Measurements from ENCODE around the gene PLET1.

DNA sequence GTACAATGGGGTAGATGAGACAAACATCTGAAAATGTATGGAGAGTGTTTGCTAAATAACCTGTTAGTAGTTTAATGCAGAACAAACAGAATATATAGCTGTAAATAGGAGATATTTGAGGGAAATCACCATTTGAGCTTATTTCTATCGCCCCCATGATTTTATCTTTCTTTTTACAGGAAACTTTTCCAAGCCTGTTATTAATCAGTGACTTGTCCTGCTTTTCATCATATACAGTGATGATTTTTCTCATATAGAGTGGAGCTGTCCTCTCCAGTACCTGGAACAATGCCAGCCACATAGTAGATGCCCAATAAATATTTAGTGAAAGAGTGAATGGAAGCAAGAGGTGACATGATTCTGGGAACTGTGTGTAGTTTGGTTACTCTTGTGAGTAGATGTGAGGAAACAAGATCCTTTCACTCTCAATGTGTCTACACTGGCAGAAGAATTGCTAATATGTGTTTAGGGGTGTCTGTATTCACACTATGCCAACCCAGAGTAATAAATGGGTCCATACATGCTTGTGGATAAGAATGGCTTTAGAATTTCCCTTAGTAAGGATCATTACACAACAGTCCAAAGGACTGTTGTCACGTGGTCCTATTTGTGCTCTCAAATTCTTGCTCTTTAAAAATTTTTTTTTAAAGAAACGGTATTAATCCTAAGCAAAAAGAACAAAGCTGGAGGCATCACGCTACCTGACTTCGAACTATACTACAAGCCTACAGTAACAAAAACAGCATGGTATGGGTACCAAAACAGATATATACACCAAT, 36.7 kb downstream of the PLET1 start:
- TF ChIP-seq, protein P1, sequence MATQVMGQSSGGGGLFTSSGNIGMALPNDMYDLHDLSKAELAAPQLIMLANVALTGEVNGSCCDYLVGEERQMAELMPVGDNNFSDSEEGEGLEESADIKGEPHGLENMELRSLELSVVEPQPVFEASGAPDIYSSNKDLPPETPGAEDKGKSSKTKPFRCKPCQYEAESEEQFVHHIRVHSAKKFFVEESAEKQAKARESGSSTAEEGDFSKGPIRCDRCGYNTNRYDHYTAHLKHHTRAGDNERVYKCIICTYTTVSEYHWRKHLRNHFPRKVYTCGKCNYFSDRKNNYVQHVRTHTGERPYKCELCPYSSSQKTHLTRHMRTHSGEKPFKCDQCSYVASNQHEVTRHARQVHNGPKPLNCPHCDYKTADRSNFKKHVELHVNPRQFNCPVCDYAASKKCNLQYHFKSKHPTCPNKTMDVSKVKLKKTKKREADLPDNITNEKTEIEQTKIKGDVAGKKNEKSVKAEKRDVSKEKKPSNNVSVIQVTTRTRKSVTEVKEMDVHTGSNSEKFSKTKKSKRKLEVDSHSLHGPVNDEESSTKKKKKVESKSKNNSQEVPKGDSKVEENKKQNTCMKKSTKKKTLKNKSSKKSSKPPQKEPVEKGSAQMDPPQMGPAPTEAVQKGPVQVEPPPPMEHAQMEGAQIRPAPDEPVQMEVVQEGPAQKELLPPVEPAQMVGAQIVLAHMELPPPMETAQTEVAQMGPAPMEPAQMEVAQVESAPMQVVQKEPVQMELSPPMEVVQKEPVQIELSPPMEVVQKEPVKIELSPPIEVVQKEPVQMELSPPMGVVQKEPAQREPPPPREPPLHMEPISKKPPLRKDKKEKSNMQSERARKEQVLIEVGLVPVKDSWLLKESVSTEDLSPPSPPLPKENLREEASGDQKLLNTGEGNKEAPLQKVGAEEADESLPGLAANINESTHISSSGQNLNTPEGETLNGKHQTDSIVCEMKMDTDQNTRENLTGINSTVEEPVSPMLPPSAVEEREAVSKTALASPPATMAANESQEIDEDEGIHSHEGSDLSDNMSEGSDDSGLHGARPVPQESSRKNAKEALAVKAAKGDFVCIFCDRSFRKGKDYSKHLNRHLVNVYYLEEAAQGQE (IDR thresholded peaks at IDR 0.05), result no peak
- TF ChIP-seq, protein P2, sequence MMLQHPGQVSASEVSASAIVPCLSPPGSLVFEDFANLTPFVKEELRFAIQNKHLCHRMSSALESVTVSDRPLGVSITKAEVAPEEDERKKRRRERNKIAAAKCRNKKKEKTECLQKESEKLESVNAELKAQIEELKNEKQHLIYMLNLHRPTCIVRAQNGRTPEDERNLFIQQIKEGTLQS (IDR thresholded peaks at IDR 0.05), result no peak
- TF ChIP-seq, protein P3, sequence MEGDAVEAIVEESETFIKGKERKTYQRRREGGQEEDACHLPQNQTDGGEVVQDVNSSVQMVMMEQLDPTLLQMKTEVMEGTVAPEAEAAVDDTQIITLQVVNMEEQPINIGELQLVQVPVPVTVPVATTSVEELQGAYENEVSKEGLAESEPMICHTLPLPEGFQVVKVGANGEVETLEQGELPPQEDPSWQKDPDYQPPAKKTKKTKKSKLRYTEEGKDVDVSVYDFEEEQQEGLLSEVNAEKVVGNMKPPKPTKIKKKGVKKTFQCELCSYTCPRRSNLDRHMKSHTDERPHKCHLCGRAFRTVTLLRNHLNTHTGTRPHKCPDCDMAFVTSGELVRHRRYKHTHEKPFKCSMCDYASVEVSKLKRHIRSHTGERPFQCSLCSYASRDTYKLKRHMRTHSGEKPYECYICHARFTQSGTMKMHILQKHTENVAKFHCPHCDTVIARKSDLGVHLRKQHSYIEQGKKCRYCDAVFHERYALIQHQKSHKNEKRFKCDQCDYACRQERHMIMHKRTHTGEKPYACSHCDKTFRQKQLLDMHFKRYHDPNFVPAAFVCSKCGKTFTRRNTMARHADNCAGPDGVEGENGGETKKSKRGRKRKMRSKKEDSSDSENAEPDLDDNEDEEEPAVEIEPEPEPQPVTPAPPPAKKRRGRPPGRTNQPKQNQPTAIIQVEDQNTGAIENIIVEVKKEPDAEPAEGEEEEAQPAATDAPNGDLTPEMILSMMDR (IDR thresholded peaks at IDR 0.05; ENCODE audit: low read depth, low read length, missing input control), result no peak
- no peak for TF ChIP-seq TAF1 (conservative IDR thresholded peaks at IDR 0.05)
- TF ChIP-seq, protein P4, sequence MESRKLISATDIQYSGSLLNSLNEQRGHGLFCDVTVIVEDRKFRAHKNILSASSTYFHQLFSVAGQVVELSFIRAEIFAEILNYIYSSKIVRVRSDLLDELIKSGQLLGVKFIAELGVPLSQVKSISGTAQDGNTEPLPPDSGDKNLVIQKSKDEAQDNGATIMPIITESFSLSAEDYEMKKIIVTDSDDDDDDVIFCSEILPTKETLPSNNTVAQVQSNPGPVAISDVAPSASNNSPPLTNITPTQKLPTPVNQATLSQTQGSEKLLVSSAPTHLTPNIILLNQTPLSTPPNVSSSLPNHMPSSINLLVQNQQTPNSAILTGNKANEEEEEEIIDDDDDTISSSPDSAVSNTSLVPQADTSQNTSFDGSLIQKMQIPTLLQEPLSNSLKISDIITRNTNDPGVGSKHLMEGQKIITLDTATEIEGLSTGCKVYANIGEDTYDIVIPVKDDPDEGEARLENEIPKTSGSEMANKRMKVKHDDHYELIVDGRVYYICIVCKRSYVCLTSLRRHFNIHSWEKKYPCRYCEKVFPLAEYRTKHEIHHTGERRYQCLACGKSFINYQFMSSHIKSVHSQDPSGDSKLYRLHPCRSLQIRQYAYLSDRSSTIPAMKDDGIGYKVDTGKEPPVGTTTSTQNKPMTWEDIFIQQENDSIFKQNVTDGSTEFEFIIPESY (IDR thresholded peaks at IDR 0.05), result no peak
